ENCODE data around the gene ARHGEF33.

Gene ARHGEF33

GRCh38 chr2:38889575-38889974 is at the start of gene ARHGEF33:
Gene ARHGEF33, plus strand, starts transcription at chr2:38889875. Its CDS starts 29,573 bp downstream, at chr2:38919448.
- no peak for DNase-seq

GRCh38 chr2:38850045-38850444 is 39.6 kb upstream of the ARHGEF33 start:
- DNase-seq = no peak

- no peak for DNase-seq
These were observed 33.5 kb upstream of the ARHGEF33 start for GRCh38 chr2:38856165-38856564.

DNA sequence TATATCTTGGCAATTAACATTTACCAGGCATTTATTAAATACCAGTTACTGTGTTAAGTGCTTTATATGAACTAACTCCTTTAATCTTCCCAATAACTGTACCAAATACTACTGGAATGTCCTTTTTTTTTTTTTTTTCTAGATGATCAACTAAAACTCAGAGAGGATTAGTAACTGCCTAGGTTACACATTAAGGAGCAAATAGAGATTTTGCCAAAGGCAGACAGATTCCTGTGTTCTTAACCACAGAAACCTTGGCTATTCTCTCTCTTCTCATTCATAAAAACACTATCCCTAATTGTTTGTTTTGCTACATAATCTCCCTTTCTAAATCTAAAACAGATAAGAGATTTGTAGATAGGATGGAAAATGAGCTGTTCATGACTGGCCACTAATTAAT is 27.2 kb upstream of the ARHGEF33 start:
- DNase-seq = no peak

DNA sequence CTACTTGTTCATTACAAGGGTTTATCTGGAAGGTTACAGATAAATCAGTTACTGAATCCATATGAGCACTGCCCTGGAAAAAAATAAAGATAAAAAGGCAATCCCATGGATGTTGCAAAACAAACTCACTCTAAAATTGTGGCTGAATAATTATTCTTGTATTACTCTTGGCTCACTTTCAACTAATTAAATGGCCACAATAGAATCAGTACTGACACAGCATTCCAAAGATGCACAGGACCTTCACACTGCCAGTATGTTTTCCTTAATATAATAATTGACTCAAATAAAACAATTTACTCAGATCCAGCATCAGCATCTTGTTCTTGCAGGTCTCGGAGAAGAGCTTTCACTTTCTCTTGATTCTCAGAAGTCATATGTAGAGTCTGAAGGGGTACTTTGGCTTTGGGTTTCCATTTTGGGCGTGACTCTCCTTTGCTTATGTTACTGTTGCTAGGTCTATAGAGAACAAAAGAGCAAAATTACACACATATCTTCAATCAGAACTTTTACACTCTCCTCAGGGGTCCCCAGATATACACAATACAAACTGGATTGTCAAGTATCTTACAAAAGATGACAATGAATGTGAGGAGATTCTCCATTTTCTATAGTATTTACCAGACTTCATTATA is 26.5 kb upstream of the ARHGEF33 start:
- DNase-seq = no peak

DNA sequence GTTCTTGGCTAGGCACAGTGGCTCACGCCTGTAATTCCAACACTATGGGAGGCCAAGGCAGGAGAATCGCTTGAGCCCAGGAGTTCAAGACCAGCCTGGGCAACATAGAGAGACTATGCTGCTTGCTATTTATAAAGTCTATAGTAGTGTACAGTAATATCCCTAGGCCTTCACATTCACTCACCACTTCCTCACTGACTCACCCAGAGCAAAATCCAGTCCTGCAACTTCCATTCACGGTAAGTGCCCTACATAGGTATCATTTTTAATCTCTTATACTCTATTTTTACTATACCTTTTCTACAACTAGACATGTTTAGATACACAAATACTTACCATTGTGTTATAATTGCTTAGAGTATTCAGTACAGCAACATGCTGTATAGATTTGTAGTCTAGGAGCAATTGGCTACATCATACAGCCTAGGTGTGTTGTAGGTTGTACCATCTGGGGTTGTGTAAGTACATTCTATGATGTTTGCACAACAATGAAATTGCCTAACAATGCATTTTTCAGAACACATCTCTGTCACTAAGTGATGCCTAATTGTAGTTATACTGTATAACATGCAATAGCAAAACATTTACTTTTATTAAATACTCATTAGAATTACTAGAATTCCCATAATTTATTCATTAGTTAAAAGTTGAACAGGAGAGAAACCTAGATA is 22.8 kb upstream of the ARHGEF33 start:
- DNase-seq = no peak

DNA sequence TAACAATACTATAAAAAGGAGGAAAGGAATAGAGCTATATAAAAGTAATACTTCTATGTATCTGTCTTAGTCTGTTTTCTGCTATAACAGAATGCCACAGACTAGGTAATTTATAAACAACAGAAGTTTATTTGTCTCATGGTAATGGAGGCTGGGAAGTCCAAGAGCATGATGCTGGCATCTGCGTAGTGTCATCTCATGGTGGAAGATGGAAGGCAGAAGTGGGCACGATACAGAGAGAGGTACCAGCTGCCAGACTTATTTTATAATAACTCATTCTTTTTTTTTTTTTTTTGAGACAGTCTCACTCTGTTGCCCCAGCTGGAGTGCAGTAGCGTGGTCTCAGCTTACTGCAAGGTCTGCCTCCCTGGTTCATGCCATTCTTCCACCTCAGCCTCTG is 18.2 kb upstream of the ARHGEF33 start:
- no peak for DNase-seq

DNA sequence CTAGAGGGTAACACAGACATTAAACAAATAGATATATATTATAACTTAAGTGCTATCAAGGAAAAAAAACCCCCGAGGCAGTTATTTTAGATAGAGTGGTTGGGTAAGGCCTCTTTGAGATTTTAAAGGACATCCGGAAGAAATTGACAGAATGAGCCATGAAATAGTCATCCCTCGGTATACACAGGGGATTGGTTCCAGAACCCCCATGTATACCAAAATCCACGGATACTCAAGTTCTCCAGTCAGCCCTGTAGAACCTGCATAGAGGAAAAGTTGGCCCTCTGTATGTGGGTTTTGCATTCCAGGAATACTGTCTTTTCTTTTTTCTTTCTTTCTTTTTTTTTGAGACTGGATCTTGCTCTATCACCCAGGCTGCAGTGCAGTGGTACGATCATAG is 15.9 kb upstream of the ARHGEF33 start:
- DNase-seq = no peak

GRCh38 chr2:38875227-38875575 is 14.5 kb upstream of the ARHGEF33 start:
- no peak for DNase-seq

GRCh38 chr2:38875576-38876367 is 13.9 kb upstream of the ARHGEF33 start, which contains the start of the genes DHX57 and MORN2:
Gene DHX57, minus strand, starts transcription at chr2:38875934. Its CDS starts 7,529 bp downstream, at chr2:38868405.
Gene MORN2, plus strand, starts transcription at chr2:38875976.
- DNase-seq = peak; percentile 77

DNA sequence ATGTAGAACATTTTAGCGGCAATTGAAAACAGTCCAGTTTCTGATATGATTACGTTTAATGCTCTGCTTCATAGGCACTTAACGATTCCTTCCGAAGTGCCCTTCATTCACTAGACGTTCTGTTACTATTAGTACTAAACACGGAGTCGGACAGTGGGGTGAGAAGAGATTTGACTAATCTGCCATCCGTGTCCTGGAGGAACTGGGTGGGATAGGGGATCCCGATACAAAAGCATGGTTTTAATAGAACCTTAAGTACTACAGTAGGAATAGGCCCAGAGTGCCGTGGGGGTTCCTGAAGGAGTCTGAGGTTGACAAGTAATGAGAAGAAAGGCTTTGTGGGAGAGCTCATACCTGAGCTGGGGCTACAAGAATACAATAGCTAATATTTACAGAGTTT is 13.3 kb upstream of the ARHGEF33 start:
- DNase-seq = no peak

- no peak for DNase-seq
These were observed 3.6 kb upstream of the ARHGEF33 start for GRCh38 chr2:38886063-38886462.

DNA sequence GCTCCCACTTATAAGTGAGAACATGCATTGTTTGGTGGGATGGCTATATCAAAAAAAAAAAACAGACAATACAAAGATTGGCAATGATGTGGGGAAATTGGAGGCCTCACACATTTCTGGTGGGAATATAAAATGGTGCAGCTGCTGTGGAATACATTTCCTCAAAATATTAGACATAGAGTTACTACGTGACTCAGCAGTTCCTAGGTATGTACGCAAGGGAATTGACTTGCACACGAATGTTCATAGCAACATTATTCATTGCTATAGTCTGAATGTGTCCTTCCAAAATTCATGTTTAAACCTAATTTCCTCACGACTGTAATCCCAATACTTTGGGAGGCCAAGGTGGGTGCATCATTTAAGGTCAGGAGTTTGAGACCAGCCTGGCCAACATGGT is 2.3 kb upstream of the ARHGEF33 start:
- no peak for DNase-seq

DNA sequence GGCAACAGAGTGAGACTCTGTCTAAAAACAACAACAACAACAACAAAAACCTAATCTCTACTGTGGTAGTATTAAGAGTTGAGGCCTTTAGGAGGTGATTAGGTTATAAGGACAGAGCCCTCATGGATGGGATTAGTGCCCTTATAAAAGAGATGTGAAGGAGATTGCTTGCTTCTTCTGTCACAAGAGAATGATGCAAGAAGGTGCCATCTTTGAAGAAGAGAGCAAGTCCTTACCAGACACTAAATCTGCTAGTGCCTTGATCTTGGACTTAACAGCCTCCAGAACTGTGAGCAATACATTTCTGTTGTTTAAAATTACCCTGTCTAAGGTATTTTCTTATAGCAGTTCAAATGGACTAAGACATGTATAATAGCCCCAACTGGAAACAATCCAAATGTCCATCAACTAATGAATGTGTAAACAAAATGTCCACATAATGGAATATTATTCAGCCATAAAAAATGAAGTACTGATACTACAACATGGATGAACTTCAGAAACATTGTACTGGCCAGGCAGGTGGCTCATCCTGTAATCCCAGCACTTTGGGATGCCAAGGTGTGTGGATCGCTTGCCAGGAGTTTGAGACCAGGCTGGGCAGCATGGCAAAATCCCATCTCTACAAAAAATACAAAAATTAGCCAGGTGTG is 1.6 kb upstream of the ARHGEF33 start:
- DNase-seq = no peak

DNA sequence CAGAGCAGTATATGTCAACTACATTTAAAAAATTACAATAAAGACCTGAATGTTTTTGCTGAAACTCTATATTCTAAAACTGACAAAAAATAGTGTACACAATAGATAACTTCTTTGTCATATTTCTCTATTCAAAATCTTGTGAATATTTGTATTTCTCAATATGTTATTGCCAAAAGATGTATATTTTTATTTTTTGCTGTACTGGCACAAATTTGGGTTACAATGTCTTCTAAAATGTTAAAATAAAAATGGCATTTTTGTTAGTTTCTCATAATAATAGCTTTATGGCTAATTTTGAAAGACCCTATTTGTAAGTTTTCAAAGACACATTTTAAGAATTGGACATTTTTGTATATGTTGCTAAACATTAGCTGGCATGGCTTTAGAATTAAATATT is 630 bp upstream of the ARHGEF33 start:
- DNase-seq = no peak

- no peak for DNase-seq
These were observed 3.1 kb downstream of the ARHGEF33 start for GRCh38 chr2:38892819-38893218.

- DNase-seq = no peak
These were observed 8.6 kb downstream of the ARHGEF33 start for GRCh38 chr2:38898256-38898655.

DNA sequence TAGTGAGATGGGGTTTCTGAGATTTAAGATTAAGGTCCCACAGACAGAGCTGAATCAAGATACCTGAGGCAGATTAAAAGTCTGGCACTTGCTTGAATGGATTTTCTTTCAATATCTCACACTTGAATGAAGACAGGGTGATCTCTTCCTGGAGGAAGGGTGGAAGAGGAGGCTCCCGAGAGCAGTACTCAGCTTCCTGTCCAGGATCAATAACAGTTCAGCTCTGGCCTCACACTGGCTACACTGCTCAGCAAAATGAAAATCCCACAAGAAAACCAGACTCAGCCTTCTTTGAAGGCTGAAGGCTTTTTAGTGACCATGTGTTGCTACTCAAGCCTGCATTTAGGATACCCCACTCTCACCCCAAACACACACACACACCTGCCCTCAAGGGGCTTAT is 11.1 kb downstream of the ARHGEF33 start:
- DNase-seq = no peak

- no peak for DNase-seq
These were observed 15.6 kb downstream of the ARHGEF33 start for GRCh38 chr2:38905251-38905650.

- no peak for DNase-seq
These were observed 17.6 kb downstream of the ARHGEF33 start for GRCh38 chr2:38907242-38907641.

- no peak for DNase-seq
These were observed 18.3 kb downstream of the ARHGEF33 start for GRCh38 chr2:38907743-38908562.

- no peak for DNase-seq
These were observed 20.2 kb downstream of the ARHGEF33 start for GRCh38 chr2:38909872-38910271.

GRCh38 chr2:38911191-38911590 is 21.5 kb downstream of the ARHGEF33 start:
- DNase-seq = no peak

Measured in NCI-H526 treated with DMSO at 0.1 percent for 48 hours (cell line).